Embryonic facial prominence (tissue), 1 donor: ENCODE results near the gene UBAC1.
"Not testable (repeated sequence)": the region's sequence is repeated elsewhere in the genome, so short reads cannot be mapped to it uniquely, and the experiment has no call there.

ENCODE experiments used
- DNase-seq: peaks from one replicate; pipeline ENCODE4 v3.0.0-alpha.2; 2016; ENCODE audit errors: extremely low spot score

Gene UBAC1

GRCh38 chr9:135960411-135961276 is 529 bp downstream of the UBAC1 start:
- no peak for DNase-seq

- DNase-seq, result no peak
Measured at GRCh38 chr9:135959814-135960213, 1.4 kb downstream of the UBAC1 start.

GRCh38 chr9:135958485-135958884 is 2.7 kb downstream of the UBAC1 start:
- no peak for DNase-seq

GRCh38 chr9:135957431-135957830 is 3.7 kb downstream of the UBAC1 start:
- no peak for DNase-seq

- no peak for DNase-seq
Measured at GRCh38 chr9:135956802-135957174, 4.4 kb downstream of the UBAC1 start.

- DNase-seq, result no peak
Measured at GRCh38 chr9:135955934-135956801, 5.0 kb downstream of the UBAC1 start.

GRCh38 chr9:135952664-135953206 is 8.4 kb downstream of the UBAC1 start:
- no peak for DNase-seq

- DNase-seq, result no peak
Measured at GRCh38 chr9:135951889-135952663, 9.1 kb downstream of the UBAC1 start.

- not testable (repeated sequence) for DNase-seq
Measured at GRCh38 chr9:135951310-135951709, 9.9 kb downstream of the UBAC1 start.

GRCh38 chr9:135950841-135951240 is 10.3 kb downstream of the UBAC1 start:
- DNase-seq, result not testable (repeated sequence)

- DNase-seq, result no peak
Measured at GRCh38 chr9:135950135-135950682, 11.0 kb downstream of the UBAC1 start.

- no peak for DNase-seq
Measured at GRCh38 chr9:135949501-135950134, 11.6 kb downstream of the UBAC1 start.

- DNase-seq, result no peak
Measured at GRCh38 chr9:135948968-135949367, 12.2 kb downstream of the UBAC1 start.

GRCh38 chr9:135948446-135948845 is 12.7 kb downstream of the UBAC1 start:
- DNase-seq, result no peak

GRCh38 chr9:135947582-135947981 is 13.6 kb downstream of the UBAC1 start:
- DNase-seq, result no peak

GRCh38 chr9:135947105-135947504 is 14.1 kb downstream of the UBAC1 start:
- not testable (repeated sequence) for DNase-seq

- DNase-seq, result no peak
Measured at GRCh38 chr9:135946392-135946994, 14.7 kb downstream of the UBAC1 start.

- no peak for DNase-seq
Measured at GRCh38 chr9:135945969-135946368, 15.2 kb downstream of the UBAC1 start.

GRCh38 chr9:135944444-135945252 is 16.5 kb downstream of the UBAC1 start:
- DNase-seq, result no peak

GRCh38 chr9:135943604-135944003 is 17.6 kb downstream of the UBAC1 start:
- not testable (repeated sequence) for DNase-seq
